Esophagus squamous epithelium (tissue), 5 donors: Measurements from ENCODE around the gene TNPO1. TPM values are rescaled to one million over a fixed set of nuclear protein-coding genes. Genes with fewer than 3 reads are reported as not detected.

ENCODE experiments used
- DNase-seq: peaks from one replicate; lab custom pipeline; 2025; lab: John Stamatoyannopoulos, UW
- H3K27ac ChIP-seq, 4 donors: fragments of 200-600 bp; sonication (generic); one replicate each; pipeline ENCODE4 v1.5.1; 2016 to 2019; ENCODE audit warnings: mild to moderate bottlenecking in 1 of 4
- H3K27me3 ChIP-seq, 4 donors: fragments of 200-600 bp; sonication (generic); 1 replicate in 3 of 4; 2 replicates in 1 of 4; pipeline versions ENCODE4 v1.5.1 to v1.6.0; 2017 to 2021; ENCODE audit warnings: antibody characterized with exemption in 1 of 4
- H3K36me3 ChIP-seq, 3 donors: fragments of 200-600 bp; sonication (generic); one replicate each; pipeline ENCODE4 v1.5.1; 2016 to 2019
- H3K4me1 ChIP-seq, 3 donors: fragments of 200-600 bp; sonication (generic); one replicate each; pipeline ENCODE4 v1.5.1; 2017 to 2019
- H3K4me3 ChIP-seq, 4 donors: fragments of 200-600 bp; sonication (generic); 1 replicate in 3 of 4; 2 replicates in 1 of 4; pipeline ENCODE4 v1.5.1; 2016 to 2019; ENCODE audit warnings: mild to moderate bottlenecking in 2 of 4, moderate library complexity in 1 of 4
- H3K9me3 ChIP-seq, 3 donors: fragments of 200-600 bp; sonication (generic); one replicate each; pipeline ENCODE4 v1.5.1; 2016 to 2019
- POLR2A ChIP-seq, 4 donors: fragments of 450-650 bp; IDR thresholded peaks; one replicate each; pipeline ENCODE4 v1.6.1; 2017; ENCODE audit warnings: antibody characterized with exemption in 4 of 4, mild to moderate bottlenecking in 4 of 4, moderate library complexity in 3 of 4
- WGBS, 2 donors: methylation state at CpG; one replicate each; pipeline ENCODE4 v1.1.5; 2018; 5-methylcytosine and 5-hydroxymethylcytosine counted together
- intact Hi-C: fragments of 100-400 bp; cut with DNase I; formaldehyde crosslinking; loops from one replicate; pipeline ENCODE4 v1.15.0; 2022
- total RNA-seq, 4 donors: library from RNA; depleted of rRNA; stranded (reverse); fragments of >200 nt; gene quantifications; one replicate each; pipeline ENCODE4 v1.1.0, GENCODE V29; 2016
- TF ChIP-seq, protein P1 (sequence below), 6 experiments: fragments of 450-650 bp in 4 of 6; fragments of 200-600 bp in 2 of 6; sonication (generic) in 2 of 6; IDR thresholded peaks; one replicate each; pipeline ENCODE4 v1.5.1; 2016 to 2019; ENCODE audit warnings: antibody characterized with exemption in 6 of 6, mild to moderate bottlenecking in 4 of 6, moderate library complexity in 4 of 6
- donor health status: DM: yes; HTN: yes; CAD: no.

The TNPO1 gene
- total RNA-seq, 4 donors from 2014 or later = 49.1 to 90.6 (median 78.0) TPM

DNA sequence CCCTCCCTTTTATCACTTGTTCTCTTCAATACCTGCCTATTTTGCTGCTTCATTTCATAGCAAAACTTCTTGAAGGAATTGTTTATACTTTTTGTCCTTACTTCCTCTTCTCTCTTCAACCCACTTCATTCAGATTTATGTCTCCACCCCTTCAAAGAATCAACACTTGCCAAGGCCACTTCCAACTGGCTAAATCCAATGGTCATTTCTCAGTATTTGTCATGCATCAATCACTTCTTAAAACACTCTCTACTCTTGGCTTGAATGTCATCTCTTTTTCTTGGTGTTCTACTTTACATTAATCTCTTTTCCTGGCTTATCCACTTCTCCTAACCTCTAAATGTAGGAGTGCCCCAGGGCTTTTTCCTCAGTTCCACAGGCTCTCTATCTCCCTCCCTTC is 131.0 kb downstream of the TNPO1 start:
- Histone ChIP-seq H3K9me3 (no peaks in the 10 kb centered on the region), H3K36me3 (no peaks in the 10 kb centered on the region), H3K4me3 (no peak overlapping the region), H3K4me1 (peaks cover 3 to 19% (median 10%) of the 10 kb centered on the region in 3 donors), H3K27me3 (no peaks in the 10 kb centered on the region), H3K27ac (no peak overlapping the region)
- intact Hi-C loops = no loop called here
- no peak for TF ChIP-seq POLR2A (IDR thresholded peaks at IDR 0.05)
- TF ChIP-seq, protein P1, sequence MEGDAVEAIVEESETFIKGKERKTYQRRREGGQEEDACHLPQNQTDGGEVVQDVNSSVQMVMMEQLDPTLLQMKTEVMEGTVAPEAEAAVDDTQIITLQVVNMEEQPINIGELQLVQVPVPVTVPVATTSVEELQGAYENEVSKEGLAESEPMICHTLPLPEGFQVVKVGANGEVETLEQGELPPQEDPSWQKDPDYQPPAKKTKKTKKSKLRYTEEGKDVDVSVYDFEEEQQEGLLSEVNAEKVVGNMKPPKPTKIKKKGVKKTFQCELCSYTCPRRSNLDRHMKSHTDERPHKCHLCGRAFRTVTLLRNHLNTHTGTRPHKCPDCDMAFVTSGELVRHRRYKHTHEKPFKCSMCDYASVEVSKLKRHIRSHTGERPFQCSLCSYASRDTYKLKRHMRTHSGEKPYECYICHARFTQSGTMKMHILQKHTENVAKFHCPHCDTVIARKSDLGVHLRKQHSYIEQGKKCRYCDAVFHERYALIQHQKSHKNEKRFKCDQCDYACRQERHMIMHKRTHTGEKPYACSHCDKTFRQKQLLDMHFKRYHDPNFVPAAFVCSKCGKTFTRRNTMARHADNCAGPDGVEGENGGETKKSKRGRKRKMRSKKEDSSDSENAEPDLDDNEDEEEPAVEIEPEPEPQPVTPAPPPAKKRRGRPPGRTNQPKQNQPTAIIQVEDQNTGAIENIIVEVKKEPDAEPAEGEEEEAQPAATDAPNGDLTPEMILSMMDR (IDR thresholded peaks at IDR 0.05) = no peak
- DNase-seq = no peak

DNA sequence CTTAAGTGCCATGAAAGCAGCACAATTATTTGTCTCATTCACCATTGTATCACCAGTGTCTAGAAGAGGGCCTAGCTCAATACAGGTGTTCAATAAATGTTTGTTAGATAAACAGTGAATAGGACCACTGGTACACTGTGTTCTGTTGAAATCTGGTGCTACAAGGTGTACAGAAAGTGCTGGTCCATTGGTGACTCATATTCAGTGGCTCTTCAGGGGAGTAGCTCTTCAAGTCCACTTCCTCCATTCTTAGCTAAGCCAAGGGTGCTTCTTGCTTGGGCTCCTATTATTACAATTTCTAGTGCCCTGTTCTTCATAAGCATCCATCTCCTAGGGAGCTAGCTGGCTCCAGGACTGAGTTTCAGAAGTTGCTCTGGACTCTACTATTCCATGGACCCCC is 133.0 kb downstream of the TNPO1 start:
- Histone ChIP-seq H3K9me3 (no peaks in the 10 kb centered on the region), H3K4me3 (no peak overlapping the region), H3K4me1 (peaks cover 3 to 35% (median 13%) of the 10 kb centered on the region in 3 donors), H3K27ac (peak overlapping the region in 1 of 4 donors; percentile 53), H3K36me3 (no peaks in the 10 kb centered on the region), H3K27me3 (no peaks in the 10 kb centered on the region)
- no peak for DNase-seq
- no peak for TF ChIP-seq POLR2A (IDR thresholded peaks at IDR 0.05)
- TF ChIP-seq, protein P1 (IDR thresholded peaks at IDR 0.05) = no peak
- intact Hi-C loops = no loop called here

DNA sequence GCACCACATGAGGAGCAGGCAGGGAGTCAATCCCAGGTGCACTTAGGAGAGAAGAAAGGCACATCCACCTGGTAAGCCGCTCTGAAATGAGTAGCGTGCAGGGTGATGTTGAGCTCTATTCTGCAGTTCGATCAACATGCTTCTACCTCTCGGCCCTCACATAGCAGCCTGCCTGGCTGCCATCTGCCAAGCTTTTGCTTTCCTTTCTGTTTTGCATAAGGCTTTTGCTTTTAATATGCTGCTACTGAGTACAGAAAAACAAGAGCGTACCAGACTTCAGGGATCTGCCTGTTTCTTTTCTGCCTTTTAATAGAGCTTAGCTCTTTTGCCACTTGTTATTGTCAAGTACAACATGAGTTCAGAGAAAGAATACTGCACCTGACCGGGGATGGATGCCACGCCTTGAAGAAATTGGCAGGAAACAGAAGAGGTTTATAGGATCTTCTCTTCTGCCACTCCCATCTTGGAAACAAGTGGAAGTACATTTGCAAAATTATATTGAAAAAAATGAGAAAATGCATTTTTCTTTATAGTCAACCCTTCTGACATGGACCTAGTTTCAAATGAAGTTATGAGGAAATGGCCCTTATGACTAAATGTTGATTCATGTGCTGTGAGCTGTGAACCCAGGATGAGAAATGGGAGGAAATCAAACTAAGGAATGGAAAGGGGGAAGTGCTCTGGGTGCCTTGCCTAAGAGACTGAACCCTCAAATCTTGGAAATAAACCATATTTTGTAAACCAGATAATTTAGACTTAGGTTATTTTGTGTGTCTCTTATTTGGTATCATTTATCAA is 135.4 kb downstream of the TNPO1 start:
- Histone ChIP-seq H3K4me3 (no peak overlapping the region), H3K27me3 (no peaks in the 10 kb centered on the region), H3K27ac (peak overlapping the region; percentile 49 to 98 (median 76)), H3K36me3 (no peaks in the 10 kb centered on the region), H3K4me1 (peaks cover 3 to 45% (median 19%) of the 10 kb centered on the region in 3 donors), H3K9me3 (no peaks in the 10 kb centered on the region)
- DNase-seq = no peak
- TF ChIP-seq POLR2A (IDR thresholded peaks at IDR 0.05) = no peak
- TF ChIP-seq, protein P1 (IDR thresholded peaks at IDR 0.05) = no peak
- 49 to 70% methylated on average over 6 to 7 of the region's 7 CpGs for WGBS, 2 donors
- intact Hi-C loops = no loop called here

DNA sequence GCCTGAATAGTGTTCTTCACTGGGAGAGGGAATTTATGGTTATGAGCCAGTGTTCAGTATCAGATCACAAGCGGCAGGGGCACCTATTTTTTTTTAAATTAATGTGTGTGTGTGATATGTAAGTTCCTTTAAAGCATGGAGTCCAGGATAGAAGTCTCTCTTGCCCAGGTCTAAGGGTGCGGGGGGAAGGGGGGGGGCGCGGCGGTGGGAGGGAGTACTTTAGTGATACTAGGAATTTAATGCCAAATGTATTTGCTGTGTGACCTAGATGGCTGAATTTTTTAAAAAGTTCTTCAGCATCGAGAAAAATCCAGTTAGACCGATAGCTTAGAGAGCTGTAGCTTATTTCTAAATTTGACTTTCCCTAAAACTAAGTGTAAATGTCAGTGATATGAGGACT is 137.9 kb downstream of the TNPO1 start:
- intact Hi-C loops = no loop called here
- H3K27me3 ChIP-seq = no peaks in the 10 kb centered on the region
- H3K4me3 ChIP-seq = peak overlapping the region in 2 of 4 donors; percentile 64 to 85
- no peaks in the 10 kb centered on the region for H3K36me3 ChIP-seq
- no peaks in the 10 kb centered on the region for H3K9me3 ChIP-seq
- WGBS, 2 donors = 84 to 87% methylated on average over 5 to 7 of the region's 7 CpGs
- peaks cover 3 to 69% (median 29%) of the 10 kb centered on the region in 3 donors for H3K4me1 ChIP-seq
- TF ChIP-seq POLR2A (IDR thresholded peaks at IDR 0.05) = no peak
- TF ChIP-seq, protein P1 (IDR thresholded peaks at IDR 0.05) = no peak
- DNase-seq = no peak
- peak overlapping the region; percentile 95 to 99 (median 98) for H3K27ac ChIP-seq

DNA sequence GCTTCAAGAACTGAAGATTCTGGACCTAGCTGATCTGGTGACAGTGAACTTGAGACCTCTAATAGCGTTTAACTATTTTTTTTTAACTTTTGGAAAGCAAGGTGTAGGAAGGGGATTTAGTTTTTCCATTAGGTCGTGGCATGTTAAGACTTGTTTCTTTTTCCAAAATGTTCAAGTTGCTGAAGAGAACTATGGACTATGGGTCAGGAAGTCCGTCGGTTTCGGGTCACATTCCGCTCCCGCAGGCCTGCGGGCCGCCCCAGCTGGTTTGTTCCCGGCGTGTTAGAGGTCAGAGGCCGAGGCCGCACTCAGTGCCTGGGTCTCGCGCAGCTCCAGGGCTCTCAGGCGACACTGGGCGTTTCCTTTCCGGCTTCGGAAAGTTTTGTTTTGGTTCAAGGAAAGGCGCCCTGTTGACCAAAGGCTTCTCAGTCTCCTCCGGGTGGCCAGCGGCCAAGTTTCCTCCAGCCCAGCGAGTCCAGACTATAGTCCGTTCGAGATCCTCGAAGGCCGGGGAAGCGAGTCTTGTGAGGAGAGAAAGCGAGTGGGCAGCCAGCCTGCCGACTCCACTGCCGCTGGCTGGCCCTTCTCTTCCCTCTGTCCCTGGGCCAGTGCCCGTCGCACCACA is 138.8 kb downstream of the TNPO1 start:
- Histone ChIP-seq H3K4me1 (peaks cover 3 to 74% (median 29%) of the 10 kb centered on the region in 3 donors), H3K4me3 (peak overlapping the region; percentile 64 to 88 (median 86)), H3K9me3 (no peaks in the 10 kb centered on the region), H3K36me3 (no peaks in the 10 kb centered on the region), H3K27ac (peak overlapping the region; percentile 95 to 99 (median 98)), H3K27me3 (no peaks in the 10 kb centered on the region)
- DNase-seq = peak; percentile 28
- intact Hi-C loops = no loop called here
- no peak for TF ChIP-seq POLR2A (IDR thresholded peaks at IDR 0.05)
- TF ChIP-seq, protein P1 (IDR thresholded peaks at IDR 0.05) = no peak
- WGBS, 2 donors = 1 to 4% methylated on average over 16 to 24 of the region's 33 CpGs
